Measurements from ENCODE around the gene TRHDE.

The TRHDE gene

GRCh38 chr12:72275526-72275925 is 3.4 kb downstream of the TRHDE start:
- no peak for DNase-seq

GRCh38 chr12:72276181-72276805 is 4.1 kb downstream of the TRHDE start:
- no peak for DNase-seq

GRCh38 chr12:72277415-72277814 is 5.2 kb downstream of the TRHDE start:
- DNase-seq: no peak

GRCh38 chr12:72278894-72279293 is 6.7 kb downstream of the TRHDE start:
- DNase-seq: no peak

GRCh38 chr12:72281126-72281525 is 9.0 kb downstream of the TRHDE start:
- DNase-seq: no peak

GRCh38 chr12:72282721-72283120 is 10.6 kb downstream of the TRHDE start:
- no peak for DNase-seq

GRCh38 chr12:72285861-72286260 is 13.7 kb downstream of the TRHDE start:
- no peak for DNase-seq

GRCh38 chr12:72286526-72286925 is 14.4 kb downstream of the TRHDE start:
- no peak for DNase-seq

- no peak for DNase-seq
These were observed 16.3 kb downstream of the TRHDE start for GRCh38 chr12:72288436-72288835.

GRCh38 chr12:72288911-72289310 is 16.7 kb downstream of the TRHDE start:
- no peak for DNase-seq

- DNase-seq: no peak
These were observed 17.5 kb downstream of the TRHDE start for GRCh38 chr12:72289633-72290032.

- no peak for DNase-seq
These were observed 19.0 kb downstream of the TRHDE start for GRCh38 chr12:72291175-72291574.

GRCh38 chr12:72293701-72294100 is 21.5 kb downstream of the TRHDE start:
- no peak for DNase-seq

- DNase-seq: no peak
These were observed 22.9 kb downstream of the TRHDE start for GRCh38 chr12:72295101-72295500.

- no peak for DNase-seq
These were observed 23.6 kb downstream of the TRHDE start for GRCh38 chr12:72295744-72296143.

- no peak for DNase-seq
These were observed 24.2 kb downstream of the TRHDE start for GRCh38 chr12:72296389-72296788.

- no peak for DNase-seq
These were observed 25.5 kb downstream of the TRHDE start for GRCh38 chr12:72297666-72298065.

- no peak for DNase-seq
These were observed 28.6 kb downstream of the TRHDE start for GRCh38 chr12:72300728-72301127.

GRCh38 chr12:72304751-72305150 is 32.6 kb downstream of the TRHDE start:
- DNase-seq: no peak

GRCh38 chr12:72307229-72307628 is 35.1 kb downstream of the TRHDE start:
- no peak for DNase-seq

GRCh38 chr12:72311946-72312345 is 39.8 kb downstream of the TRHDE start:
- no peak for DNase-seq

- DNase-seq: no peak
These were observed 41.6 kb downstream of the TRHDE start for GRCh38 chr12:72313806-72314205.

GRCh38 chr12:72315858-72316257 is 43.7 kb downstream of the TRHDE start:
- no peak for DNase-seq

- DNase-seq: no peak
These were observed 46.2 kb downstream of the TRHDE start for GRCh38 chr12:72318341-72318740.

- DNase-seq: no peak
These were observed 51.7 kb downstream of the TRHDE start for GRCh38 chr12:72323881-72324280.

- DNase-seq: no peak
These were observed 58.1 kb downstream of the TRHDE start for GRCh38 chr12:72330301-72330700.
